Measurements from ENCODE around the gene SMAD6.

DNA sequence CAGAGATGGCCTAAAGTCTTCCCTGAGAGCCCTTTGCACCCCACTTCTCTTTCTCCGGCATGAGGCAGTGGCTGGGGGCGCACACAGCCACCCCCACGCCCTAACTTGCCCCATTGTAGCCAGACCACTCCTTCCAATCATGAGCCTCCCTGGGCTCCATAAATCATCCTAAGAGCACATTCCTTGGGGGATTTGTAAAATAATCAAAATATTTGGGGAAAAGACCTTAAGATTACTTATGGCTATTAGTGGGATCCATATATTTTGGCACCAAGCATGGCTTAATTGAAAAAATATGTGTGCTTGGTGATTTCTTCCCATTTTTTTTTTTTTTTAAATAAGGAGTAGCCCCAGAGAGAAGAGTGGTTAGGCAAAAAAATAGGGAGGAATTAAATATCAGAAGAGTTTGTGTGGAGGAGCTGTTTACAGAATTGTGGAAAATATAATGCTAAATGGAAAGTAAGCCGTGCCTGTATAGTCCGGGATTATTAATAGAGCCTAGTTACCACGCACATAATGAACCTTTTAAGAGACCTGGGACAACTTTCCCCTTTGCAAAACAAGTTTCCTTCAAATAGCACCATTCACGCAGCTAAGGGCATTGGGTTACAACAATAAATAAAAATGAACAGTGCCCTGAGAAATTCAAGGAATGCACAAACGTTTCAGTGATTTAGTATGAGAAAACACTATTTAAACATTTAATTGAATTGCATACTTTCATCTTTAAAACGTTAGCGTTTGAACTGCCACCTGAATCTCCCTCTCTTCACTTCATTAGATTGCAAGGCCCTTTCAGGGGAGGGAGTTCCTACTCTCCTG, 46.1 kb downstream of the SMAD6 start:
- TF ChIP-seq POLR2AphosphoS5 (IDR thresholded peaks at IDR 0.05), result no peak
- TF ChIP-seq, protein P1, sequence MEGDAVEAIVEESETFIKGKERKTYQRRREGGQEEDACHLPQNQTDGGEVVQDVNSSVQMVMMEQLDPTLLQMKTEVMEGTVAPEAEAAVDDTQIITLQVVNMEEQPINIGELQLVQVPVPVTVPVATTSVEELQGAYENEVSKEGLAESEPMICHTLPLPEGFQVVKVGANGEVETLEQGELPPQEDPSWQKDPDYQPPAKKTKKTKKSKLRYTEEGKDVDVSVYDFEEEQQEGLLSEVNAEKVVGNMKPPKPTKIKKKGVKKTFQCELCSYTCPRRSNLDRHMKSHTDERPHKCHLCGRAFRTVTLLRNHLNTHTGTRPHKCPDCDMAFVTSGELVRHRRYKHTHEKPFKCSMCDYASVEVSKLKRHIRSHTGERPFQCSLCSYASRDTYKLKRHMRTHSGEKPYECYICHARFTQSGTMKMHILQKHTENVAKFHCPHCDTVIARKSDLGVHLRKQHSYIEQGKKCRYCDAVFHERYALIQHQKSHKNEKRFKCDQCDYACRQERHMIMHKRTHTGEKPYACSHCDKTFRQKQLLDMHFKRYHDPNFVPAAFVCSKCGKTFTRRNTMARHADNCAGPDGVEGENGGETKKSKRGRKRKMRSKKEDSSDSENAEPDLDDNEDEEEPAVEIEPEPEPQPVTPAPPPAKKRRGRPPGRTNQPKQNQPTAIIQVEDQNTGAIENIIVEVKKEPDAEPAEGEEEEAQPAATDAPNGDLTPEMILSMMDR (IDR thresholded peaks at IDR 0.05), result no peak
